HEK293 (cell line): ENCODE data around the gene PLEKHG1.

Experiments
- CTCF ChIA-PET: fragments of 350-600 bp; formaldehyde crosslinking; extraction: SDS; loops from one replicate; lab custom pipeline; 2021; ENCODE audit warnings: antibody characterized with exemption; lab: Yijun Ruan, JAX
- POLR2A ChIA-PET: fragments of 300-600 bp; formaldehyde crosslinking; extraction: SDS; loops from one replicate; lab custom pipeline; 2020; ENCODE audit warnings: antibody characterized with exemption, inconsistent platforms; lab: Yijun Ruan, JAX
- H3K27ac ChIP-seq: fragments of 200-500 bp; sonication (Bioruptor generic); 2 replicates; pipeline ENCODE4 v1.5.1; 2014; ENCODE audit warnings: low read depth, low read length, control low read depth, inconsistent platforms; ENCODE audit errors: extremely low read depth
- H3K36me3 ChIP-seq, 2 experiments: fragments of 200-500 bp in 1 of 2; sonication (Bioruptor generic) in 1 of 2; 1 replicate in 1 of 2; 2 replicates in 1 of 2; pipeline ENCODE4 v1.5.1; 2014 to 2017; ENCODE audit warnings: inconsistent platforms in 2 of 2, low read length in 2 of 2; ENCODE audit not compliant: control insufficient read depth in 2 of 2, insufficient read depth in 1 of 2
- H3K4me1 ChIP-seq: fragments of 200-500 bp; sonication (Bioruptor generic); 2 replicates; pipeline ENCODE4 v1.5.1; 2014; ENCODE audit warnings: mild to moderate bottlenecking, low read length, inconsistent platforms; ENCODE audit not compliant: control insufficient read depth, insufficient read depth
- H3K4me3 ChIP-seq: 2 replicates; pipeline ENCODE4 v1.5.1; 2011; ENCODE audit warnings: low read depth, mild to moderate bottlenecking, control low read depth, low read length, moderate library complexity
- H3K9me3 ChIP-seq: fragments of 200-500 bp; sonication (Bioruptor generic); 2 replicates; pipeline ENCODE4 v1.5.1; 2014; ENCODE audit warnings: low read depth, low read length, inconsistent platforms; ENCODE audit not compliant: control insufficient read depth, insufficient read depth
- HOXC10 ChIP-seq: sonication (generic); formaldehyde crosslinking; IDR thresholded peaks from 2 replicates; pipeline ENCODE4 v1.8.1; 2023; ENCODE audit warnings: mild to moderate bottlenecking, missing genetic modification reagents
- IKZF3 ChIP-seq: fragments of 450-650 bp; IDR thresholded peaks from 2 replicates; pipeline ENCODE4 v1.5.0; 2018; ENCODE audit warnings: missing biosample characterization, mild to moderate bottlenecking, missing genetic modification characterization, moderate library complexity
- KLF1 ChIP-seq: fragments of 450-650 bp; formaldehyde crosslinking; IDR thresholded peaks from 2 replicates; pipeline ENCODE4 v1.5.1; 2016; ENCODE audit warnings: missing biosample characterization, missing genetic modification characterization
- MYNN ChIP-seq: fragments of 450-650 bp; formaldehyde crosslinking; IDR thresholded peaks from 2 replicates; pipeline ENCODE4 v1.5.1; 2016; ENCODE audit warnings: missing biosample characterization, missing genetic modification characterization, borderline replicate concordance
- MZF1 ChIP-seq: fragments of 450-650 bp; formaldehyde crosslinking; IDR thresholded peaks from 2 replicates; pipeline ENCODE4 v1.5.1; 2017; ENCODE audit warnings: missing biosample characterization, missing genetic modification characterization, borderline replicate concordance
- SALL2 ChIP-seq: fragments of 450-650 bp; formaldehyde crosslinking; IDR thresholded peaks from 2 replicates; pipeline ENCODE4 v1.5.0; 2017; ENCODE audit warnings: missing biosample characterization, mild to moderate bottlenecking, missing genetic modification characterization, borderline replicate concordance
- TSHZ1 ChIP-seq: fragments of 450-650 bp; formaldehyde crosslinking; IDR thresholded peaks from 2 replicates; pipeline ENCODE4 v1.5.1; 2016; ENCODE audit warnings: missing biosample characterization, missing genetic modification characterization, borderline replicate concordance
- ZBTB21 ChIP-seq: fragments of 450-650 bp; formaldehyde crosslinking; IDR thresholded peaks from 2 replicates; pipeline ENCODE4 v1.5.1; 2017; ENCODE audit warnings: missing biosample characterization, missing genetic modification characterization
- ZNF140 ChIP-seq: fragments of 450-650 bp; formaldehyde crosslinking; IDR thresholded peaks from 2 replicates; pipeline ENCODE4 v1.5.1; 2016; ENCODE audit warnings: missing biosample characterization, missing genetic modification characterization
- ZNF18 ChIP-seq: fragments of 450-650 bp; formaldehyde crosslinking; IDR thresholded peaks from 2 replicates; pipeline ENCODE4 v1.5.1; 2016; ENCODE audit warnings: missing biosample characterization, missing genetic modification characterization
- ZNF2 ChIP-seq: fragments of 450-650 bp; formaldehyde crosslinking; IDR thresholded peaks from 2 replicates; pipeline ENCODE4 v1.5.1; 2016; ENCODE audit warnings: missing biosample characterization, missing genetic modification characterization
- ZNF202 ChIP-seq: fragments of 450-650 bp; formaldehyde crosslinking; IDR thresholded peaks from 2 replicates; pipeline ENCODE4 v1.5.1; 2016; ENCODE audit warnings: missing biosample characterization, missing genetic modification characterization, borderline replicate concordance
- ZNF223 ChIP-seq: fragments of 450-650 bp; formaldehyde crosslinking; IDR thresholded peaks from 2 replicates; pipeline ENCODE4 v1.5.1; 2016; ENCODE audit warnings: missing biosample characterization, missing genetic modification characterization
- ZNF311 ChIP-seq: fragments of 450-650 bp; formaldehyde crosslinking; IDR thresholded peaks from 2 replicates; pipeline ENCODE4 v1.5.1; 2017; ENCODE audit warnings: missing biosample characterization, missing genetic modification characterization, borderline replicate concordance
- ZNF341 ChIP-seq: fragments of 450-650 bp; formaldehyde crosslinking; IDR thresholded peaks from 2 replicates; pipeline ENCODE4; 2016; ENCODE audit warnings: low read depth, missing biosample characterization, missing genetic modification characterization
- ZNF426 ChIP-seq: fragments of 450-650 bp; formaldehyde crosslinking; IDR thresholded peaks from 2 replicates; pipeline ENCODE4 v1.5.1; 2017; ENCODE audit warnings: missing biosample characterization, missing genetic modification characterization, mild to moderate bottlenecking, inconsistent platforms, moderate library complexity
- ZNF560 ChIP-seq: fragments of 450-650 bp; formaldehyde crosslinking; IDR thresholded peaks from 2 replicates; pipeline ENCODE4 v1.5.1; 2017; ENCODE audit warnings: missing biosample characterization, missing genetic modification characterization, borderline replicate concordance
- ZNF629 ChIP-seq: fragments of 450-650 bp; formaldehyde crosslinking; IDR thresholded peaks from 2 replicates; pipeline ENCODE4 v1.5.1; 2017; ENCODE audit warnings: missing biosample characterization, missing genetic modification characterization
- ZNF654 ChIP-seq: fragments of 450-650 bp; formaldehyde crosslinking; IDR thresholded peaks from 2 replicates; pipeline ENCODE4 v1.5.1; 2016; ENCODE audit warnings: low read depth, missing biosample characterization, missing genetic modification characterization
- ZNF664 ChIP-seq: fragments of 450-650 bp; formaldehyde crosslinking; IDR thresholded peaks from 2 replicates; pipeline ENCODE4 v1.5.1; 2016; ENCODE audit warnings: missing biosample characterization, missing genetic modification characterization
- TF ChIP-seq, protein P1 (sequence below): fragments of 450-650 bp; formaldehyde crosslinking; IDR thresholded peaks from 2 replicates; pipeline ENCODE4 v1.5.1; 2017; ENCODE audit warnings: missing biosample characterization, missing genetic modification characterization
- TF ChIP-seq, protein P2 (sequence below): fragments of 450-650 bp; formaldehyde crosslinking; IDR thresholded peaks from 2 replicates; pipeline ENCODE4 v1.5.1; 2016; ENCODE audit warnings: missing biosample characterization, missing genetic modification characterization
- TF ChIP-seq, protein P3 (sequence below): fragments of 450-650 bp; formaldehyde crosslinking; conservative IDR thresholded peaks from 2 replicates; pipeline ENCODE4 v1.5.1; 2016; ENCODE audit warnings: low read depth, missing biosample characterization, missing genetic modification characterization
- TF ChIP-seq, protein P4 (sequence below): fragments of 450-650 bp; formaldehyde crosslinking; IDR thresholded peaks from 2 replicates; pipeline ENCODE4 v1.5.1; 2016; ENCODE audit warnings: missing biosample characterization, missing genetic modification characterization, borderline replicate concordance

The PLEKHG1 gene

DNA sequence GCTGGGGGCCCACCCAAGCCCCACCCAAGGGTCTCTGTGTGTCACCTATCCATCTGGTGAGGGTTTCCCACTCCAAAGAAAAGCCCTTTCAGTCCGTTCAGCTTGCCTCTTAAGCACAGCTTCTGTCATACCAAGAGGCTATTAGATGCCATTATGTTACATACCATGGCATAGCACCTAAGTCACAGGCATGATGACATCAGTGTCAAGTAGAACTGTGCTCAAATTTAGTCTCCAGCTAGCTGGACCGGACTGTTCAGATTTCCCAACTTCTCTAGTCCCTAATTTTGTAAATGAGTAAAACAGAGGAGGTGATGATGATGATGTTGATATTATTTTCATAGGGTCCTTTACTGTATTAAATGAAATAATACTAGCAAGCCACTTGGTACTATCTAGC, 19.2 kb upstream of the PLEKHG1 start (continued):
- TF ChIP-seq MZF1 (tag by site-specific recombination) (no peak), ZBTB21 (0 out of 2 replicates have a peak, but pooled peaks have one; percentile 20), ZNF664 (tag by site-specific recombination) (0 out of 2 replicates have a peak, but pooled peaks have one; percentile 47), ZNF629 (tag by site-specific recombination) (peak; percentile 69), ZNF223 (no peak), ZNF311 (tag by site-specific recombination) (no peak), ZNF654 (tag by site-specific recombination) (no peak), ZNF426 (tag by site-specific recombination) (no peak), HOXC10 (CRISPR knock-in tag) (no peak), TSHZ1 (tag by site-specific recombination) (no peak)
- TF ChIP-seq, protein P1, sequence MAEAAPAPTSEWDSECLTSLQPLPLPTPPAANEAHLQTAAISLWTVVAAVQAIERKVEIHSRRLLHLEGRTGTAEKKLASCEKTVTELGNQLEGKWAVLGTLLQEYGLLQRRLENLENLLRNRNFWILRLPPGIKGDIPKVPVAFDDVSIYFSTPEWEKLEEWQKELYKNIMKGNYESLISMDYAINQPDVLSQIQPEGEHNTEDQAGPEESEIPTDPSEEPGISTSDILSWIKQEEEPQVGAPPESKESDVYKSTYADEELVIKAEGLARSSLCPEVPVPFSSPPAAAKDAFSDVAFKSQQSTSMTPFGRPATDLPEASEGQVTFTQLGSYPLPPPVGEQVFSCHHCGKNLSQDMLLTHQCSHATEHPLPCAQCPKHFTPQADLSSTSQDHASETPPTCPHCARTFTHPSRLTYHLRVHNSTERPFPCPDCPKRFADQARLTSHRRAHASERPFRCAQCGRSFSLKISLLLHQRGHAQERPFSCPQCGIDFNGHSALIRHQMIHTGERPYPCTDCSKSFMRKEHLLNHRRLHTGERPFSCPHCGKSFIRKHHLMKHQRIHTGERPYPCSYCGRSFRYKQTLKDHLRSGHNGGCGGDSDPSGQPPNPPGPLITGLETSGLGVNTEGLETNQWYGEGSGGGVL: no peak
- TF ChIP-seq, protein P2, sequence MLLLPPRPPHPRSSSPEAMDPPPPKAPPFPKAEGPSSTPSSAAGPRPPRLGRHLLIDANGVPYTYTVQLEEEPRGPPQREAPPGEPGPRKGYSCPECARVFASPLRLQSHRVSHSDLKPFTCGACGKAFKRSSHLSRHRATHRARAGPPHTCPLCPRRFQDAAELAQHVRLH (tag by site-specific recombination): no peak
- TF ChIP-seq, protein P3, sequence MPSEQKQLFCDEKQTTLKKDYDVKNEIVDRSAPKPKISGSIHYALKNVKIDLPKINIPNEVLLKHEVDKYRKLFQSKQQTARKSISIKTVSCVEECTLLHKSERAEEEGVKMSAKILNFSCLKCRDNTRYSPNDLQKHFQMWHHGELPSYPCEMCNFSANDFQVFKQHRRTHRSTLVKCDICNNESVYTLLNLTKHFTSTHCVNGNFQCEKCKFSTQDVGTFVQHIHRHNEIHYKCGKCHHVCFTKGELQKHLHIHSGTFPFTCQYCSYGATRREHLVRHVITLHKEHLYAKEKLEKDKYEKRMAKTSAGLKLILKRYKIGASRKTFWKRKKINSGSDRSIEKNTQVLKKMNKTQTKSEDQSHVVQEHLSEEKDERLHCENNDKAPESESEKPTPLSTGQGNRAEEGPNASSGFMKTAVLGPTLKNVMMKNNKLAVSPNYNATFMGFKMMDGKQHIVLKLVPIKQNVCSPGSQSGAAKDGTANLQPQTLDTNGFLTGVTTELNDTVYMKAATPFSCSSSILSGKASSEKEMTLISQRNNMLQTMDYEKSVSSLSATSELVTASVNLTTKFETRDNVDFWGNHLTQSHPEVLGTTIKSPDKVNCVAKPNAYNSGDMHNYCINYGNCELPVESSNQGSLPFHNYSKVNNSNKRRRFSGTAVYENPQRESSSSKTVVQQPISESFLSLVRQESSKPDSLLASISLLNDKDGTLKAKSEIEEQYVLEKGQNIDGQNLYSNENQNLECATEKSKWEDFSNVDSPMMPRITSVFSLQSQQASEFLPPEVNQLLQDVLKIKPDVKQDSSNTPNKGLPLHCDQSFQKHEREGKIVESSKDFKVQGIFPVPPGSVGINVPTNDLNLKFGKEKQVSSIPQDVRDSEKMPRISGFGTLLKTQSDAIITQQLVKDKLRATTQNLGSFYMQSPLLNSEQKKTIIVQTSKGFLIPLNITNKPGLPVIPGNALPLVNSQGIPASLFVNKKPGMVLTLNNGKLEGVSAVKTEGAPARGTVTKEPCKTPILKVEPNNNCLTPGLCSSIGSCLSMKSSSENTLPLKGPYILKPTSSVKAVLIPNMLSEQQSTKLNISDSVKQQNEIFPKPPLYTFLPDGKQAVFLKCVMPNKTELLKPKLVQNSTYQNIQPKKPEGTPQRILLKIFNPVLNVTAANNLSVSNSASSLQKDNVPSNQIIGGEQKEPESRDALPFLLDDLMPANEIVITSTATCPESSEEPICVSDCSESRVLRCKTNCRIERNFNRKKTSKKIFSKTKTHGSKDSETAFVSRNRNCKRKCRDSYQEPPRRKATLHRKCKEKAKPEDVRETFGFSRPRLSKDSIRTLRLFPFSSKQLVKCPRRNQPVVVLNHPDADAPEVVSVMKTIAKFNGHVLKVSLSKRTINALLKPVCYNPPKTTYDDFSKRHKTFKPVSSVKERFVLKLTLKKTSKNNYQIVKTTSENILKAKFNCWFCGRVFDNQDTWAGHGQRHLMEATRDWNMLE (tag by site-specific recombination): no peak

DNA sequence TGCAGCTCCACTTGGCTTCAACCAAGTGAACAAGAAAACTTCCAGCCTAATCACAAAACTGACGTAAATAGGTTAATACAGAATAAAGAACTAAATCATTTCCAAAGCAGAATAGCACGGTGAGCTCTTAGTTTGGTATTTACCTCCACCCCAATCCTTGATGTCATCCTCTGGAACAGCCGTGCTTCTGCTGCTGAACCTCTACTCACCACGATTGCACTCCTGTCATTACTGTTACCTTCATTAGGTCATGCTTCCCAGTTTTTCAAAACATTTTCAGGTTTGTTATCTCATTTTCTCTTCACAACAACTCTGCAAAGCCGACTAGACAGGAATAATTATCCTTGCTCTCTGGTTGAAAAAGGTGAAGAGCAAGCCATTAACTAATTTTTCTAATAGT, 15.6 kb upstream of the PLEKHG1 start:
- Histone ChIP-seq H3K4me1 (peaks cover 7% of the 10 kb centered on the region), H3K9me3 (no peaks in the 10 kb centered on the region), H3K27ac (no peak overlapping the region), H3K36me3 (no peaks in the 10 kb centered on the region), H3K4me3 (no peak overlapping the region)
- POLR2A ChIA-PET: interaction anchor here (1.4 kb wide), 1 partner anchor 17 kb away, joined by 4 read pairs; no protein-coding TSS in a partner anchor
- CTCF ChIA-PET: interaction anchor here (0.8 kb wide), 1 partner anchor 13 kb away, joined by 3 read pairs; no protein-coding TSS in a partner anchor
- no peak for TF ChIP-seq SALL2 (tag by site-specific recombination)
- no peak for TF ChIP-seq ZNF202 (tag by site-specific recombination)
- TF ChIP-seq MYNN (tag by site-specific recombination): peak; percentile 97
- peak; percentile 79 for TF ChIP-seq ZNF341 (tag by site-specific recombination)
- TF ChIP-seq ZNF560 (tag by site-specific recombination): no peak
- no peak for TF ChIP-seq ZNF140 (tag by site-specific recombination)
- TF ChIP-seq ZNF18 (tag by site-specific recombination): no peak
- TF ChIP-seq ZNF2 (tag by site-specific recombination): no peak
- no peak for TF ChIP-seq KLF1 (tag by site-specific recombination)
- TF ChIP-seq, protein P4, sequence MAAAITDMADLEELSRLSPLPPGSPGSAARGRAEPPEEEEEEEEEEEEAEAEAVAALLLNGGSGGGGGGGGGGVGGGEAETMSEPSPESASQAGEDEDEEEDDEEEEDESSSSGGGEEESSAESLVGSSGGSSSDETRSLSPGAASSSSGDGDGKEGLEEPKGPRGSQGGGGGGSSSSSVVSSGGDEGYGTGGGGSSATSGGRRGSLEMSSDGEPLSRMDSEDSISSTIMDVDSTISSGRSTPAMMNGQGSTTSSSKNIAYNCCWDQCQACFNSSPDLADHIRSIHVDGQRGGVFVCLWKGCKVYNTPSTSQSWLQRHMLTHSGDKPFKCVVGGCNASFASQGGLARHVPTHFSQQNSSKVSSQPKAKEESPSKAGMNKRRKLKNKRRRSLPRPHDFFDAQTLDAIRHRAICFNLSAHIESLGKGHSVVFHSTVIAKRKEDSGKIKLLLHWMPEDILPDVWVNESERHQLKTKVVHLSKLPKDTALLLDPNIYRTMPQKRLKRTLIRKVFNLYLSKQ (tag by site-specific recombination): no peak
- no peak for TF ChIP-seq IKZF3
